HFF-Myc (cell line): ENCODE data around the gene IFIT1.

Source experiments
- DNase-seq: peaks from one replicate; pipeline ENCODE4 v3.0.0-alpha.2; 2011; ENCODE audit warnings: low read depth; ENCODE audit errors: extremely low read depth
- H3K4me3 ChIP-seq: replicated peaks from 2 replicates; pipeline ENCODE4 v1.5.1; 2011; ENCODE audit warnings: low read depth, mild to moderate bottlenecking, control low read depth, low read length
- TF ChIP-seq, protein P1 (sequence below): IDR thresholded peaks from 2 replicates; pipeline ENCODE4 v1.5.1; 2012; ENCODE audit warnings: mild to moderate bottlenecking, low read depth, low read length, control low read depth; ENCODE audit errors: missing control alignments

The IFIT1 gene

DNA sequence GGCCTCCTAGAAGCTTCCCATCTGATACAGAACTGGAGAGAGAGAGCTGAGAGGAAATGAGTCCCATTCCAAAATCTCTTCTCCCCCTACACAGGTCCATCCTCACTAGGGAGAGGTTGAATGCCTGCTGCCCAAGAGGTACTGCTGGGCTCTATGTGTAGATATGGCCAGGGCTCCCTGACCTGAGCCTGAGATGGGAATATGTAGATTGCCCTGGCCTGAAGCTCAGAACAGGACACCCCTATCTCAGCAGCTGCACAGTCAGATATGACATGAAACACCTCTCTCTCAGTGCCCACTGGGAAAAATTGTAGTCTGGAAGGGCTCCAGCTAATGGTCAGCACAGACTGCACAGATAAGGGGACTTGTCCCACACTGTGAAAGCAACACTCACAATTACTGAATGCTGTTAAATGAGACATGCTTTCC lies 17.7 kb upstream of the IFIT1 start:
- TF ChIP-seq, protein P1, sequence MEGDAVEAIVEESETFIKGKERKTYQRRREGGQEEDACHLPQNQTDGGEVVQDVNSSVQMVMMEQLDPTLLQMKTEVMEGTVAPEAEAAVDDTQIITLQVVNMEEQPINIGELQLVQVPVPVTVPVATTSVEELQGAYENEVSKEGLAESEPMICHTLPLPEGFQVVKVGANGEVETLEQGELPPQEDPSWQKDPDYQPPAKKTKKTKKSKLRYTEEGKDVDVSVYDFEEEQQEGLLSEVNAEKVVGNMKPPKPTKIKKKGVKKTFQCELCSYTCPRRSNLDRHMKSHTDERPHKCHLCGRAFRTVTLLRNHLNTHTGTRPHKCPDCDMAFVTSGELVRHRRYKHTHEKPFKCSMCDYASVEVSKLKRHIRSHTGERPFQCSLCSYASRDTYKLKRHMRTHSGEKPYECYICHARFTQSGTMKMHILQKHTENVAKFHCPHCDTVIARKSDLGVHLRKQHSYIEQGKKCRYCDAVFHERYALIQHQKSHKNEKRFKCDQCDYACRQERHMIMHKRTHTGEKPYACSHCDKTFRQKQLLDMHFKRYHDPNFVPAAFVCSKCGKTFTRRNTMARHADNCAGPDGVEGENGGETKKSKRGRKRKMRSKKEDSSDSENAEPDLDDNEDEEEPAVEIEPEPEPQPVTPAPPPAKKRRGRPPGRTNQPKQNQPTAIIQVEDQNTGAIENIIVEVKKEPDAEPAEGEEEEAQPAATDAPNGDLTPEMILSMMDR: no peak
- DNase-seq: no peak

DNA sequence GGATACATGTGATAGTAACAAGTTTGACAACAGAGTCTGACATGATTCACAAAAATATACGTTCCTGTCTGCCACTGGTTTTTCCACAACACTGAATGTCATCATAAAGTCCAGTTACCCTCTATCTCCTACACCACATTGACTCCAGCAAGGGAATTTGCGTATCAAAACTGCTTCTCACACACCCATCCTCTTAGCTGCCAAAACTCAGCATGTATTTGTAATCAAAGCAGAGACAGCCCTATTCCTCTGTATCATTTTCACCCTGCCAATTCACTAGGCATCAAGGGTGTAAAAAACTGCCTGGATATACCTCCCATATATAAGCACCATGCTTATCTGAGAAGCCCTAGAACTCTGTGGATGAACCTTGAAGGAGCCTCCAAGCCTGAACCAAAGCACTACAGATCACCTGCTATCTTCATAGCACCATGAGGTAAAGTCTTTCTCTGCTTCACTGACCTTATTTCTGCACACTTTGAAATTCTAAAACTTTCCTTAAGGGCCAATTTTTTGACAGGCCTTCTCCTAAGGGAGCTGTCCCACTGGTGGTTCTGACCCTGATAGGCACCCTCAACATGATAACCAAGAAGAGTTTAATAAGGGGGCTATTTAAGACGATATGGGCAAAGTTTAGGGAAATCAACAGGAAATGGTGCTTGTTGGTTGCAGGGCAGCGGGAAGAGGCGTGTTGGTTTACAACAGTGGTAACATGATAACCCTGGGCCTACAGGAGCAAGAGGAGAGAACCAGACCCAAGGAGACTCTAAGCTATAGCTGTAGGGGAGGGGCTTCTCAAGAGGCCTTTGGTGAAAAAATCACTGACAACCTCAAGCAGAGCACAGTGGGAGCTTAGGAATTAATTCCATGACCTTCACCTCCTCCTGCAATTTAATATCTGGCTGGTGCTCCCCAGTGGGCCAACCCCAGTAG lies 14.5 kb upstream of the IFIT1 start, which contains the start of gene IFIT1B:
TSS of gene IFIT1B (plus strand) at position 352 of the 933 bp plus-strand sequence. CDS start at position 432, 80 bp downstream.
- TF ChIP-seq, protein P1: no peak
- no peak within 1 kb of the TSS for H3K4me3 ChIP-seq
- DNase-seq: no peak

More for the DNA sequence above, 17.7 kb upstream of the IFIT1 start:
- no peak overlapping the region for H3K4me3 ChIP-seq

- TF ChIP-seq, protein P1: no peak
- no peak for DNase-seq
Observed at GRCh38 chr10:89379103-89379502, 13.3 kb upstream of the IFIT1 start.

DNA sequence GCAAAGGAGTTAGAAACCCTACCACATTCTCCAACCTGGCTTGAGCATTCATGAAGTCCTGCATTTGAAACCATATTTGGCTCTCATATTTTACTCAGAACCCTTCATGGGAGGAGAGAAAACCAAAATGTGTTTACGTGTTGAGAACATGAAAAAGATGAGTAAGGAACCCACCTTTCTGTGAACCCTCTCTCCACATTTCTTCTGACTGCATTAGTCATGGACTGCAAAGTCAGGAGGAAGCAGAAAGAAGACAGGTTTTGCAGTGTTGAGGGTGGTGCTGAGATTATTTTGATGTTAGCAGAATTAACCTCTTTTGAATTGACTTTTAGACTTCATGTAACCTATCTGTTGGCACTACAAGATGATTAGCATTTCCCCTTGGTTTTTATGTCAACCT lies 9.7 kb upstream of the IFIT1 start:
- TF ChIP-seq, protein P1: no peak
- DNase-seq: no peak

More at GRCh38 chr10:89379103-89379502, 13.3 kb upstream of the IFIT1 start:
- no peak overlapping the region for H3K4me3 ChIP-seq

DNA sequence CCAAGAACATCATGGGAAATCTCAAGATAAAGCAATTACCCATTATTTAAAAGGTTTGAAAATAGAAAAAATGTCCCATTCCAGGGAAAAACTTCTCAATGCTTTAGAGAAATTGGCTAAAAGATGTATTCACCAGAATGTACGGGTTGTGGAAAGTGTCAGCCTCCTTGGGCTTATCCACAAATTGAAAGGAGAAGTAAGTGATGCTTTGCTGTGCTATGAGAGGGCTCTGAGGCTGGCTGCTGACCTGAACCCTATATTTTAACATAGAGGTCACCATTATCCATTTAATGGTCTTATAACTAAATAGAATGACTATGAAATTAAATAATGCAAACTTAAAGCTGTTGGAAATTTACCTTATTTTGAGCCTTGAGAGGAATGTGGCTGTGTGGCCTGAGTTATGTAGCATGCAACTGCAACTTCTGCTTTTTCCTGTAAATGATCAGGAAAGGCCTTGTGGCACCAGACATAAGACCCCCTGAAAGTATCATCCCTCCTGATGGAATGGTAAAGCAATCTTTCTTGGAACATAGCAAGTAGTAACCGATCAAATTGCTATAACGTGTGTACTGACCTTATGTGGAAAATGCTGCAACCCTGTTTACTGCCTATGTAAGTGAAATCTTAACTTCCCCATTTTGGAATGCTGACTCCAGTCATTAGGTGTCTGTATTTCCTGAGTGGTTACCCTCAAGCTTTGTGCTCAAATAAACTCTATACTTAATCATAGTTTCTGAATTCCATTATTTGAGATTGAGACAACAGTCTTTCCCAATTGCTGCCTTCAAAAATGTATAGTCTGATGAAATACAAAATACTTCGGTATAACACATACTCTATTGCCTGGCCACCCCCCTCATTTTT lies 7.7 kb upstream of the IFIT1 start:
- TF ChIP-seq, protein P1: no peak
- H3K4me3 ChIP-seq: no peak overlapping the region
- DNase-seq: no peak

More for the DNA sequence above, 9.7 kb upstream of the IFIT1 start:
- no peak overlapping the region for H3K4me3 ChIP-seq

DNA sequence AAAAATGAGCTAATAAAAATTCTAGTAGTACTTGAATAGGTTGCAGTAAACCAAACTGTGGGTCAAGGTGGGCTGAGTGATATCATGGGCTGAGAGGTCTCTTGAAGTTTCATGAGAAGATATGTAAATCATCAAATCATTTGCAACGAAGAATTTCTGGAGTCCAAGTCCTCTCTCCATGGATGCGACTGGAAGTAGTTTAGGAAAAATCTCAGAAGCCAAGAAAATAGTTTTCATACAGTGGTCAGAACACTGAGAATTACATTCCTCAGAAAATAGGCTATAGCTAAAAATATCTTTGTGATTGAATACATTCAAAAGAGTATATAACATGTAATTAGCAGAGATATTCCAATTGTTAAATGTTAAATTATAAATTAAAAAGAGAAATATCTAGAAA lies 3.6 kb upstream of the IFIT1 start:
- DNase-seq: no peak
- TF ChIP-seq, protein P1: no peak
- H3K4me3 ChIP-seq: no peak overlapping the region
